WTC11 (cell line): ENCODE results near the gene RPS6KA5. TPM values are rescaled to one million over a fixed set of nuclear protein-coding genes. Genes with fewer than 3 reads are reported as not detected.

Experiments used
- total RNA-seq: library from RNA; stranded (reverse); gene quantifications from 3 replicates; pipeline ENCODE4 v1.2.3, GENCODE V29; 2021

The RPS6KA5 gene
- total RNA-seq, 1 experiment from 2014 or later: 5.2 TPM

Other genes with a start within 250 kb of the RPS6KA5 start
- 27.6 to 37.0 TPM (median 31.7 TPM) in 3 replicates for gene TTC7B, start 244.2 kb downstream of the RPS6KA5 start, total RNA-seq
- 35.4 to 38.7 TPM (median 36.9 TPM) in 3 replicates for gene DGLUCY, start 53.4 kb upstream of the RPS6KA5 start, total RNA-seq
- 0.21 to 0.28 TPM (median 0.27 TPM) in 3 replicates for gene GPR68, start 184.1 kb upstream of the RPS6KA5 start, total RNA-seq